Measurements from ENCODE around the gene LACTBL1.
A peak's percentile ranks its signal among the peaks of the same experiment; 100 is the strongest.
"Not testable (repeated sequence)": the region's sequence is repeated elsewhere in the genome, so short reads cannot be mapped to it uniquely, and the experiment has no call there.

LACTBL1 gene, protein sequence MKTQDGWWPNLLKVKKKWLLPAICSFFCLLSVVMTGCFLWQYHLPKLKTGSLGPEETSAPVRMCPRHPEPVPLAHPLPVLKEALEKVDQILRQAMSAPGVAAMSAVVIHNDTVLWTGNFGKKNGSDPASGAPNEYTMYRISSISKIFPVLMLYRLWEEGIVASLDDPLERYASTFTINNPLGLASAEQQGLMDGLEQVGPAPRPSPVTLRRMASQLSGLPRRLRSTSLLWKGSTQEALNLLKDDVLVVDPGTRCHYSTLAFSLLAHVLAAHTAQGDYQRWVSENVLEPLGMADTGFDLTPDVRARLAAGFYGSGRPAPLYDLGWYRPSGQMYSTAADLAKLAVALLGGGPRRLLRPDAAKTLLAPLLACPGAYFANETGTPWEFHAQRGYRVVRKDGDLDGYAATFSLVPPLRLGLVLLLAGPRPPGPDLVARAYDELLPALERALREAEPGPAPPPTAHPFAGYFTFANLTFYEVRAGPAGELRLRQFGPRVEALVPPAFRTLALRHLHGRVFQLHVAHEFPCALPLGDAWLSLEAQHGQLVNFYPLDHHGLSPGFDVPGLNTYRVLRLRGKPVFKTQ

DNA sequence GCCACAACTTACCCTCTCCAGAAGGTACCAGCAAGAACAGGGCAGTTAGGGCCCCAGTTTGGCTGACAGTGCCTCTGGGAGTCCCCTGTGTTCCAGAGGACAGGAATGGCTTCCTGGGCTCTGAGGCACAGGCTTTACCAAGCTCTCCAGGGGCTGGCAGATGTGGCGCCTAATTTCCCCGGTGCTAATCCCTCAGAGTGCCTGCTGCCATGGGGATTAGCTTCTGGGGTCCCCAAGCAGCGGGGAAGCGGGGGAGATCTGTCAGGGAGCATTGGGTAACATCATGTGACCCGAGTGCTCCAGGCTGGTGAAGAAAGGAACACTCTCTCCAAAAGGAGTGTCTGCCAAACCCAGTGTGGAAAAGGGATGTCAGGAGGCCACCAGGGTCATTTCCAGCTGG lies at the start of gene LACTBL1:
Gene LACTBL1, minus strand, starts transcription at position 107 of the 400 bp plus-strand sequence. CDS start 550 bp downstream, outside the sequence.
- DNase-seq, result no peak

DNA sequence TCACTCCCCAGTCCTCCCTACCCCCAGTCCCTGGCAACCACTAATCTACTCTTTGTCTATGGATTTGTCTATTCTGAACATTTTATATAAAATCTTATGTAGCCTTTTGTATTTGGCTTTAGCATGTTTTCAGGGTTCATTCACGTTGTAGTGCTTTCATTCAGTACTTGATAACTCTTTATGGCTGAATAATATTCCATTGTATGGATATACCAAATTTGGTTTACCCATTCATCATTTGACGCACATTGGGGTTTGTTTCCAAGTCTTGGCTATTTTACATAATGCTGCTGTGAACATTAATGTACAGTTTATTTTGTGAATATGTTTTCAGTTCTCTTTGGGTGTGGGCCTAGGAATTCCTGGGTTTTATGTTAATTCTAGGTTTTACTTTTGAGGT lies 49.2 kb upstream of the LACTBL1 start:
- DNase-seq, result no peak

DNA sequence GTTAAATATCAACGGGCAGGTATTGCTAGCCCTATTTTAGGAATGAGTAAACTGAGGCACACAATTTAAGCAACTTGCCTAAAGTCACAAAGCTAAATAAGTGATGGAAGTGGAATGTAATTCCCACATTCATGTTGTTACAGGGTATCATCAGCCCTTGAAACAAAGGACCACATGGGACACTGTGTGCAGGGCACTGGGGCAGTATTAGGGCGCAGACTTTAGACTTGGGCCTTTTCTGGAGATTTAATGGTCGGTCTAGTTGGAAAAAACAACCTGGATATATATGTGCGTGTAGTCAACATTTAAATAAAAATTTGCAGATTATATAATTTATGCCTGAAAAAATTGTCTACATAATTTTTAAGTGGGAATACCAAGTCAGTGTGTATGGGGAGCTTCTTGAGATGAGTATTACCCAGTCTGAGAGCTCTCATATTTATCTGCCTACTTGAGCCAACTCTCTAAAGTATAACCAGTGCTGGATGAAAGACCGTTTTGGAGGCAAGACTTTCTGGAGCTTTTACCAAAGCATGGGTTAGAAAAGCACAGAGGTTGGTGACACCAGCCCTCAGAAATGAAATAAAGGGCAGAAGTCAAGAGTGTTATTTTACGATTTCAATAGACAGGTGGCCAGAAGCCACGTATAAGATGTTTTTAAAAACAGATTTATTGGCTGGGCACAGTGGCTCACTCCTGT lies 48.2 kb upstream of the LACTBL1 start:
- DNase-seq, result no peak

DNA sequence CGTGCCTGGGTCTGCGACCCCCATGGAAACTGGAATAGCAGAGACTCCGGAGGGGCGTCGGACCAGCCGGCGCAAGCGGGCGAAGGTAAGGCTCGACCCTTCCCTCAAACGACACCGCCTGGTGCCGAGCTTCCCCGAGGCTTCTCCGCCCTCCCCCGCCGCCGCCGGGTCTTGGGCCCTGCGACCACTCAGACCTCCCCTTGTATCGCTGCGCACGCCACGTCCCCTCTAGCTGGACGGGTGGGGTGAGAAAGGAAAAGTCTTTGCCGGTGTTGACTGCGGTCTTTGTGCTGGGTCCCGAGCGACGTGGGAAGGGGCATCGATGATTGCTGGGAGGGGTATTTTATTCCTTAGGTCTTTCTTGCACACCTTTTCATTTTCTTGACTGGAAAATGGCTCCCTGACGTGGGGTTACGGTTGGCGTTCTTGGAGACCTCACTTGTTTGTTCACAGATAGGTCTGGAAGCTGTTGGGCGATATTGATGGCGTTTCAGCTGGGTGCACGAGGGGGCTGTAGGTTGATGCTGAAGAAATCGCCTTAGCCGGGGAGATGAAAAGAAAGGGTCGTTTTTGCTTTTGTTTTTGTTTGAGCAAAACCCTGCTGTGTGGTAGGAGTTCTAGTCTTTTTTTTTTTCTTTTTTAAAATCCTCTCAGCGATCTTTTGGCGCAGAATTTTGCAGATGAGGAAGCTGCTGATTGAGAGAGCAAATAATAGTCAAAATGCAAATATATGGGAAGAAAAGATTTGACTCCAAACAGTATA lies 47.4 kb upstream of the LACTBL1 start:
- DNase-seq, result no peak

DNA sequence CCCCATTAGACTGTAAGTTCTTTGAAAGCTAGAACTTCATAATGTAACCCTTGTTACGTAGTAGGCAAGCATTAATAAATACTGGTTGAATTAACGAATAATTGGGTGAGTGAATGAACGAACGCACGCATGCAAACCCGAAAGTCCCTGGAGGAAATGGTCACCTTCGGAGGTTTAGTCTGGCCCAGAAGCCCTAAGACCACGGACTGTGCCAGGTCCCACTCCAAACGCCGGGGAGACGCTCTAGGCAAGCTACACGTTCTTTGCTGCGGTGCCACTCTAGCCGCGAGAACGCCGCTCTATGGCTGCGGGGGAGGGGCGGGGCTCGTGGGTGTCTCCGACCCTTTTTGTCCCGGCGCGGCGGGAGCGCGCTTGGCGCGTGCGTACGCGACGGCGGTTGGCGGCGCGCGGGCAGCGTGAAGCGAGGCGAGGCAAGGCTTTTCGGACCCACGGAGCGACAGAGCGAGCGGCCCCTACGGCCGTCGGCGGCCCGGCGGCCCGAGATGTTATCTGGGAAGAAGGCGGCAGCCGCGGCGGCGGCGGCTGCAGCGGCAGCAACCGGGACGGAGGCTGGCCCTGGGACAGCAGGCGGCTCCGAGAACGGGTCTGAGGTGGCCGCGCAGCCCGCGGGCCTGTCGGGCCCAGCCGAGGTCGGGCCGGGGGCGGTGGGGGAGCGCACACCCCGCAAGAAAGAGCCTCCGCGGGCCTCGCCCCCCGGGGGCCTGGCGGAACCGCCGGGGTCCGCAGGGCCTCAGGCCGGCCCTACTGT lies 46.6 kb upstream of the LACTBL1 start, which contains the start of gene KDM1A:
Gene KDM1A, plus strand, starts transcription at position 375 of the 769 bp plus-strand sequence. Its CDS starts 129 bp downstream, at position 504.
- DNase-seq, result peak; percentile 42

DNA sequence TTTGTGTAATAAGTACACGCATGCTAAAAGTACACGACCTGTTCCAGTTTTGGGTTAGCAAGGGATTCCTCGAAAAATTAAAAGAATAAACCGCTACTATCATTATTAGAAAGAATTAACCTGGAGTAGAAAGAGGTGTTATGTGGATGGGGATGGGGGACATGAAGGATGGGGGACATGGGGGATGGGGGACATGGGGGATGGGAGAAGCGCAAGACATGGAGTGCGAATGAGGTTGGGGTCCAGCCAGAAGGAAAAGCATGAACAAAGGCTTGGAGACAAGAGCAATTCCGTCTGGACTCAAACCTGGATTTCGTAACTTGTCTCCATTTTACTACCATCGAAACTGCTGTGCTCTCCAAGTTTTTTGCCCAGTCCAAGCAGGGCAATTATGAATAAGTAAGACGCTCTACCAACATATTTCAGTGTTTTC lies 46.0 kb upstream of the LACTBL1 start:
- DNase-seq, result no peak

DNA sequence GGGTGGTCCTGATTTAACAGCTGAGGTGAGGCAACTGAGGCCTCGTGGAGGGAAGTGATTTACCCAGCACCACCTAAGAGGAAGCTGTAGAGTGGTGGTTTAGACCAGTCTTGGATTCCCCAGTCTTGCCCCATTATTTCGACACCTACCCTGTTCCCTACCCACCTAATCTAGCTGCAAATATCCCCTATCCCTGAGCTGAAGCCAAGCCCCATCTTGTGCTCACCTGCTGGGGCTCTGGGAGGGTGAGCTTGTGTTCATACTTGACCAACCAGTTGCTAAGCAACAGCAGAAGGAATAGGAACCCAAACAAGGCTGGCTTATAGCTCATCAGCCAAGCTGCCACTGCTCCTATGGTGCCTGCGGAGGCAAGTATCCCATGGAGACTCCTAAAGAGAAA lies 41.0 kb upstream of the LACTBL1 start:
- DNase-seq, result no peak

DNA sequence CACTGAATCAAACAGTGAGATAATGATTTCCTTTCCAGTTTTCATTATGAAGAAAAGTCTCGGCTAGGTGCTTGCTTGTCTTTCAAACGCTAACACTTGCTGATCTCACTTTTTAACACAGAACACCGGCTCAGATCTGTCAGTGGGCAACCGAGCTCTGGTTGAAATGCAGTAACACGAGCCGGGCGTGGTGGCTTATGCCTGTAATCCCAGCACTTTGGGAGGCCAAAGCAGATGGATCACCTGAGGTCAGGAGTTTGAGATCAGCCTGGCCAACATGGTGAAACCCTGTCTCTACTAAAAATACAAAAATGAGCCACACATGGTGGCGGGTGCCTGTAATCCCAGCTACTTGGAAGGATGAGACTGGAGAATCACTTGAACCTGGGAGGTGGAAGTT lies 37.4 kb upstream of the LACTBL1 start:
- DNase-seq, result not testable (repeated sequence)

DNA sequence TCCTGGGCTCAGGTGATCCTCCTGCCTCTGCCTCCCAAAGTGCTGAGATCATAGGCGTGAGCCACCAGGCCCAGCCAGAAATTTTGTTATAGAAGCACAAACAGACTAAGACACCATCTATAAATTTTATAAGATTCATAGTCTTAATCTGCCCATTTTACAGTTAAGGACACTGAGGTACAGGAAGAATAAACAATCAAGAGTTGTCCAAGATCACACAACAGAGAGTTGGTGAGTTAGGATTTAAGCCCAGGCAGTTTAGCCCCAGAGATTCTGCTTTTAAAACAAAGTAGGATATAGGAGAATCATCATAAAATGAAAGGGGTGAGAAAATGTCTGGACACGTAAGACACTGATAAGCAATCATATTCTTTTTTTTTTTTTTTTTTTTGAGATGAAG lies 36.2 kb upstream of the LACTBL1 start:
- no peak for DNase-seq

DNA sequence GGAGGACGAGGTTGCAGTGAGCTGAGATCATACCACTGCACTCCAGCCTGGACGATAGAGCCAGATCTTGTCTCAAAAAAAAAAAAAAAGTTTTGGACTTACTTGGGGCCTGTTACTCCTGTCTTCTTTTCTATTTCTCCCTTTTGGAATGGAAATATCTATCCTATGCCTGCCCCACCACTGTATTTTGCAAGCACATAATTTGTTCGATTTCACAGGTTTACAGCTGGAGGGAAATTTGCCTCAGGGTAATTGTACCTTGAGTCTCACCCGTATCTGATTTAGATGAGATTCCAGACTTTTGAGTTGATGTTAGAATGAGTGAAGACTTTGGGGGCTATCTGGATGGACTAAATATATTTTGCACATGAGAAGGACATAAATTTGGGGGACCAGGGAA lies 34.4 kb upstream of the LACTBL1 start:
- DNase-seq, result no peak

DNA sequence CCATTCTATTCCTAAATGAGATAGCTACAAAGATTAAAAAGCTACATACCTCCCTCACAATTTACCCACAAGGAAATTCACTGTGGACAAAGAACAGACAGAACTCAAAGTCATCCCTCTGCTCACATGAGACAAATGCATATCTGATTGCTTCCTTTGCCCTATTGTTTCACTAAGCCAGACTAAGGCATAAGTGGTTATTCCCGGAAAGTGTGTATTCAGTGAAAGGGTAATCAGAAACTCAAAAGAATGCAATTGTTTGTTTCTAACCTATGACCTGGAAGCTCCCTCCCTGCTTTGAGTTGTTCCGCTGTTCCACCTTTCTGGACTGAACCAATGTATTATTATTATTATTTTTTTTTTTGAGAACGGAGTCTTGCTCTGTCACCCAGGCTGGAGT lies 32.1 kb upstream of the LACTBL1 start:
- not testable (repeated sequence) for DNase-seq

DNA sequence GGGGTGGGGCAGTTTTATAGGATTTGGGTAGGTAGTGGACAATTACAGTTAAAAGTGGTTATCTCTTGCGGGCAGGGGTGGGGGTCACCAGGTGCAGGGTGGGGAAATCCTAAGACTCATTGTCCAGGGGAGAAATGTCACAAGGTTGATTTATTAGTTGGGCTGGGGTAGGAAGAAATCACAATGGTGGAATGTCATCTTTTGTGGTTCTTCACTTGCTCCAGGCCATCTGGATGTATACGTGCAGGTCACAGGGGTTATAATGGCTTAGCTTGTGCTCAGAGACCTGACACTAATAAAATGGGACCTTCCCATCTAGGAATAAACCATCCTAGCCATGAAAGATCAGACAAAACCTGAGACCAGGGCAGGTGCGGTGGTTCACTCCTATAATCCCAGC lies 31.4 kb upstream of the LACTBL1 start:
- DNase-seq, result no peak

DNA sequence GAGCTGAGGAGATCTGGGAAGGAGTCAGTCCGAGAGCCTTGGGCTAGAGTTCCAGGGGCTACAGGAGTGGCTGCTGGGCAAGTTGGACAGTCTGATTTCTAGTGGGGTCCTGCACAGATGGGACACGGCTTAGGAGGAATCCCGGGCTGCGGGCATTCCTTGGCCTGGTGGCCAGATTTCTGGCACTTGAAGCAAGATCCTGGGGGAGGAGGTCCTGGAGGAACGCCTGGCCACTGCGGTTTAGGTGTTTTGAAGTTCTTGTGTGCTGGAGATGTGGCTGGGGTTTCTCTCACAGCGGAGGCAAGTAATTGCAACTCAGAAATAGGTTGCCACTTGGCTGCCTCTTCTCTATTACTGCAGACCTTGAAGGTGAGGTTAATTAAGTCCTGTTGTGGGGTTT lies 29.6 kb upstream of the LACTBL1 start:
- DNase-seq, result not testable (repeated sequence)

DNA sequence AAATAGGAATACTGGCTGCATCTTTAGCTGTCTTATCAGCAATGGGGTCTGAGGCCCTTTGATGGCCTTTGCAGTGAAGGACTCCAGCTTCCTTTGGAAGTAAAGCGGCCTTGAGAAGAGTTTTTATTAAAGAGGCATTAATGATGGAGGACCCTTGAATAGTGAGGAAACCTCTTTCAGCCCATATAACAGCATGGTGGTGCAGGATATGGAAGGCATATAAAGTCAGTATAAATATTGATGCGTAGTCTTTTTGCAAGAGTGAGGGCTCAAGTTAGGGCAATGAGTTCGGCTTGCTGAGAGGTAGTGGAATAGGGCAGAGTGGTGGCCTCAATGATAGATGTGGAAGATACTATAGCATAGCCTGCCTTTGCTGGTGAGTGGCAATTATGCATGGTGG lies 27.5 kb upstream of the LACTBL1 start:
- not testable (repeated sequence) for DNase-seq

DNA sequence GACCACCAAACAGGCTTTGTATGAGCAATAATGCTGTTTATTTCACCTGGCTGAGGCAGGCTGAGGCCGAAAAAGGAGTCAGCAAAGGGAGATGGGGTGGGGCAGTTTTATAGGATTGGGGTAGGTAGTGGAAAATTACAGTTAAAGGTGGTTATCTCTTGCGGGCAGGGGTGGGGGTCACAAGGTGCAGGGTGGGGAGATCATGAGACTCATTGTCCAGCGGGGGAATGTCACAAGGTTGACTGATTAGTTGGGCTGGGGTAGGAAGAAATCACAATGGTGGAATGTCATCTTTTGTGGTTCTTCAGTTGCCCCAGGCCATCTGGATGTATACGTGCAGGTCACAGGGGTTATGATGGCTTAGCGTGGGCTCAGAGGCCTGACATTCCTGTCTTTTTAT lies 24.9 kb upstream of the LACTBL1 start:
- not testable (repeated sequence) for DNase-seq

DNA sequence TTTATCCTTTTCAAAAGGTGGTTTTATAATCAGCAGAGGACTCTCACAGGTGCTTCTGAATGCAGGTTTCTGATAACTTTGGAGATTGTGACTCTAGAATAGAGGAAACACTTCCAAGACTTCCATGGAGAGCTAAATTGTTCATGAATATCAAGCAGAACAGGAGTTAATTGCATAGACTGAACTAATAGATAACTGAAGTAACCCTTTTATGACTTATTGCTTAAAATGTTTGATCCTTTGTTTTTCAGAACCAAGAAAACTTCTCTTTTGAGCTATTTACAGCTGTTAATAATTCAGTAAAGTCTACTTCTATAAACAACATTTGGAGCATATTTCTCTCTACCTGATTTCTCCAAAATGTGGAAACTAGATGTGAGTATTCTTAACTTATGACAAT lies 23.1 kb upstream of the LACTBL1 start:
- no peak for DNase-seq

DNA sequence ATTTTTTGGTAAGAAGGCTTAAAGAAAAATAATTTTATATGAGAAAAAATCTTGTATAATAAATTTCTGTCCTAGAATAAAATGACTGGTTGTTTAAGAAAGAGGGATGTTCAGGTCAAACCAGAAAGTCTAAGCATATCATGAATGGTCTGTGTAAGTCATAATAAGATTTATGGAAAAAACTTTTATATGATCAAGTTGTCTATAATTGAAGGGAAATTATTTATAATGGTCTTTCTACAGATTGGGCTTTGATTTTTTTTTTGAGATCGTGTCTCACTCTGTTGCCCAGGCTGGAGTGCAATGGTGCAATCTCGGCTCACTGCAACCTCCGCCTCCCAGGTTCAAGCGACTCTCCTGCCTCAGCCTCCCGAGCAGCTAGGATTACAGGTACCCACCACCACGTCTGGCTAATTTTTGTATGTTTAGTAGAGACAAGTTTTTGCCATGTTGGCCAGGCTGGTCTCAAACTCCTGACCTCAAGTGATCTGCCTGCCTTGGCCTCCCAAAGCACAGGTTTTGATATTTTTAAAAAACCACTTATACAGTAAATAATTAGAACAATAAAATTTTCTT lies 20.6 kb upstream of the LACTBL1 start:
- not testable (repeated sequence) for DNase-seq

DNA sequence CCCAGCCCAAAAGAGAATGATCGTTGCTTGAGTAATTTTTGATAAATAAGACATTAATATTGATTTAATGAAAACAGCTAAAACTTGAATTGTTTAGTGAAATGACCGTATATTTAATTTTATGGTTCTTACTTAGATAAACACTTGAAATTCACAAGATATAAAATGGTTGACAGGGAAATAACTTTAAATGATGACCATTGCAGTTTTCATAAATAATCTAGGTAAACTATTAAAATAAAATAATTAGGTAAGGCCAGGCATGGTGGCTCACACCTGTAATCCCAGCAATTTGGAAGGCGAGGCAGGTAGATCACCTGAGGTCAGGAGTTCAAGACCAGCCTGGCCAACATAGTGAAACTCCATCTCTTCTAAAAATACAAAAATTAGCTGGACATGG lies 19.7 kb upstream of the LACTBL1 start:
- DNase-seq, result not testable (repeated sequence)

DNA sequence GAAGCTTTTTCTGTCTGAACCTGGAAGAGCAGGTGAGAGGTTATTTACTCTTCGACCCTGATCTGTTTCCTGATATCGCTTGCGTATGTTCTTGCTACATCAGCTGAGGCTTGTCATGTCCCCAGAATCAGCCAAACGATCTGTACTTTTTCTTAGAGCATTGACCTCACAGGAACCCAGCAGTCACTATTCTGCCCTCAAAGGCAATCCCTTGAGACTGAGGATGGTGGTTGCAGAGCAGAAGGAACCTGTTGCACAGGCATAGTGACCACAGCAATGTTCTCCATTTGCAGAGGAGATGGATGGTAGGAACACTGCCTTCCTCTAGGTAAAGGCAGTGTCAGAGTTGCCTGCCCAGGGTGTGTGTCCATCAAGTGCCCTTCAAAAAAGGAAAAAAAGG lies 11.3 kb upstream of the LACTBL1 start:
- DNase-seq, result no peak

DNA sequence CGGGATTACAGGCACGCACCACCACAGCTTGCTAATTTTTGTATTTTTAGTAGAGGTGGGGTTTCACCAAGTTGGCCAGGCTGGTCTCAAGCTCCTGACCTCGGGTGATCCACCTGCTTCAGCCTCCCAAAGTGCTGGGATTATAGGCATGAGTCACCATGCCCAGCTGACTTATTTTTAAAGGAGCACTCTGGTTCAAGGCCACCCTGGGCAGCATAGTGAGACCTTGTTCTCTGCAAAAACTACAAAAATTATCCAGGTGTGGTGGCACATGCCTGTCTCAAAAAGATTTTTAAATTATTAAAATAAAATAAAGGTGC lies 7.8 kb upstream of the LACTBL1 start:
- DNase-seq, result not testable (repeated sequence)

DNA sequence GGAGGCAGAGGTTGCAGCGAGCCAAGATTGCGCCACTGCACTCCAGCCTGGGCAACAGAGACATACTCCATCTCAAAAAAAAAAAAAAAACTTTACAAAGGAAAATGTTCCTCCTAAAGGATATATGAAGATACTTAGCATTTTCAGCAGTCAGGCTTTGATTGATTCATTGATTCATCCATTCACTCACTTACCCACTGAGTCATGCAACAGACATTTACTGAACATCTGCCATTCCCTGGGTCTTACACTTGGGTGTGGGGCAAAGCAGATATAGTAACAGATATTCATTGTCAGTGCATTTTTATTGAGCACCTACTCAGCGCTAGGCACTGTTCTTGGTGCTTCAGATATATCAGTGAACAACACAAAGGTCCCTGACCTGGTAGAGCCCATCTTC lies 5.6 kb upstream of the LACTBL1 start:
- DNase-seq, result no peak

All from SIG-M5 (cell line).